WERI-Rb-1 (cell line): ENCODE results near the gene PDE3A.

Source experiments
- DNase-seq: peaks from one replicate; pipeline ENCODE4 v3.0.0-alpha.2; 2020
- H3K27ac ChIP-seq: fragments of 250-450 bp; sonication (Bioruptor Pico); 2 replicates; pipeline ENCODE4 v1.5.1; 2020; ENCODE audit warnings: mild to moderate bottlenecking, moderate library complexity
- H3K27me3 ChIP-seq: fragments of 250-450 bp; sonication (Bioruptor Pico); 2 replicates; pipeline ENCODE4 v1.5.1; 2021; ENCODE audit warnings: mild to moderate bottlenecking, low read depth, moderate library complexity; ENCODE audit not compliant: insufficient read depth, severe bottlenecking
- H3K36me3 ChIP-seq: fragments of 250-450 bp; sonication (Bioruptor Pico); 2 replicates; pipeline ENCODE4 v1.5.1; 2020; ENCODE audit warnings: mild to moderate bottlenecking, moderate library complexity
- H3K4me3 ChIP-seq: 2 replicates; pipeline ENCODE4 v1.5.1; 2011; ENCODE audit warnings: low read depth, mild to moderate bottlenecking, control low read depth, low read length
- H3K9me3 ChIP-seq: fragments of 250-450 bp; sonication (Bioruptor Pico); 2 replicates; pipeline ENCODE4 v1.5.1; 2021; ENCODE audit warnings: mild to moderate bottlenecking, moderate library complexity; ENCODE audit not compliant: severe bottlenecking
- TF ChIP-seq, protein P1 (sequence below): IDR thresholded peaks from 2 replicates; pipeline ENCODE4 v1.5.1; 2011; ENCODE audit warnings: low read depth, mild to moderate bottlenecking, control low read depth, inconsistent platforms, low read length

PDE3A gene

DNA sequence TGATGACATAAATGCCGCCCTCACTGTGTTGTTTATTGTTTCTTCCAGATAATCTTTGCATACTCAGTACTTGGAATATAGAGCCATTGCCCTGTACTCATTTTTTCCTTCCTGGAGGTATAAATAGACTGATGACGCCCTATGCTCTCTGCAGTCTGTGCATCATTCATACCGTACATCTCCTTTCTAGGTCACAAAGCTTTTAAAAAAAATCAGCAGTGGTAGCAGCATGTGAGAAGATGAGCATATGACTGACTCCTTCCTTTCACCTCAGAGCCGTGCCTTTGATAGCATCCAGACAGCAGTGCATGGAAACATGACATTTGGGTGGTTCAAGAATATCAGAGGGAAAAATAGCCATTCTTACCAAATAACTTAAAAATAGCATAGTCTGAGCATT, 77.3 kb downstream of the PDE3A start:
- H3K27me3 ChIP-seq, result no peaks in the 10 kb centered on the region
- H3K9me3 ChIP-seq, result no peaks in the 10 kb centered on the region
- H3K27ac ChIP-seq, result no peak overlapping the region
- TF ChIP-seq, protein P1, sequence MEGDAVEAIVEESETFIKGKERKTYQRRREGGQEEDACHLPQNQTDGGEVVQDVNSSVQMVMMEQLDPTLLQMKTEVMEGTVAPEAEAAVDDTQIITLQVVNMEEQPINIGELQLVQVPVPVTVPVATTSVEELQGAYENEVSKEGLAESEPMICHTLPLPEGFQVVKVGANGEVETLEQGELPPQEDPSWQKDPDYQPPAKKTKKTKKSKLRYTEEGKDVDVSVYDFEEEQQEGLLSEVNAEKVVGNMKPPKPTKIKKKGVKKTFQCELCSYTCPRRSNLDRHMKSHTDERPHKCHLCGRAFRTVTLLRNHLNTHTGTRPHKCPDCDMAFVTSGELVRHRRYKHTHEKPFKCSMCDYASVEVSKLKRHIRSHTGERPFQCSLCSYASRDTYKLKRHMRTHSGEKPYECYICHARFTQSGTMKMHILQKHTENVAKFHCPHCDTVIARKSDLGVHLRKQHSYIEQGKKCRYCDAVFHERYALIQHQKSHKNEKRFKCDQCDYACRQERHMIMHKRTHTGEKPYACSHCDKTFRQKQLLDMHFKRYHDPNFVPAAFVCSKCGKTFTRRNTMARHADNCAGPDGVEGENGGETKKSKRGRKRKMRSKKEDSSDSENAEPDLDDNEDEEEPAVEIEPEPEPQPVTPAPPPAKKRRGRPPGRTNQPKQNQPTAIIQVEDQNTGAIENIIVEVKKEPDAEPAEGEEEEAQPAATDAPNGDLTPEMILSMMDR, result no peak
- no peak overlapping the region for H3K4me3 ChIP-seq
- no peaks in the 10 kb centered on the region for H3K36me3 ChIP-seq
- no peak for DNase-seq

DNA sequence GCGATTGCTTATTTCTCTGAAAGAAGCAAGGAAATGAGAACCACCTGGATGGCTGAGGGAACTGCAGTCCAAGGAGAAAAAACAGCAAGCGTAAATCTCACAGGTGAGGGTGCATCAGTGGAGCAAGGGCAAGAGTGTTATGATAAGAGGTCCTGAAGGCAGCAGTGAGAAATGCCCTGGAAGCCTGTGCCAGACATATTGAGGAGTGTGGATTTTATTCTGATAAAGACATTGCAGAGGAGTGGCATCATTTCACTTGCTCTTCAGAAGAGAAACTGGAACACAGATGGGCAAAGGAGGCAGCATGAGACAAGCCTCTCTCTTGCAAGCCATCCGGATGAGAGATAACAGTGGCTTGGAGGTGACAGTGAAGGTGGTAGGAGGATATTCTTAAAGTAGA, 78.5 kb downstream of the PDE3A start:
- TF ChIP-seq, protein P1, result no peak
- H3K9me3 ChIP-seq, result no peaks in the 10 kb centered on the region
- no peaks in the 10 kb centered on the region for H3K36me3 ChIP-seq
- H3K27me3 ChIP-seq, result no peaks in the 10 kb centered on the region
- H3K27ac ChIP-seq, result no peak overlapping the region
- no peak for DNase-seq
- H3K4me3 ChIP-seq, result no peak overlapping the region

DNA sequence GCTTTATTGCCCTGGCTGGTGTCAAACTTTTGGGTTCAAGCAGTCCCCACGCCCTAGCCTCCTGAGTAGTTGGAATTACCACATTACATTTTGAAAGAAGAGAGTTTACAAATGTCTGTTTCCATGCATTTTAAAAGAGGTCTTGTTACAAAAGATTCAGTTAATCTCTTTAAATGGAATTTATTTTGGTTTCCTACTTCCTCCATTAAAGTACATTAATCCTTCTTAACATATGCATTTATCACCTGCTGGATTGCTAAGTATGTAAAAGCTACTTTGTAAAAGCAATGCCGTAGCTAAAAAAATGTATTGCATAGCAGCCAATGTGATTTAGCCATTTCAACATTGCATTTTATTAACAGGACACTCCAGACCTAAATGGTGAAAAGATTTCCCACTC, 80.4 kb downstream of the PDE3A start:
- TF ChIP-seq, protein P1, result no peak
- Histone ChIP-seq H3K27me3 (no peaks in the 10 kb centered on the region), H3K36me3 (no peaks in the 10 kb centered on the region), H3K4me3 (no peak overlapping the region), H3K27ac (no peak overlapping the region), H3K9me3 (no peaks in the 10 kb centered on the region)
- no peak for DNase-seq

DNA sequence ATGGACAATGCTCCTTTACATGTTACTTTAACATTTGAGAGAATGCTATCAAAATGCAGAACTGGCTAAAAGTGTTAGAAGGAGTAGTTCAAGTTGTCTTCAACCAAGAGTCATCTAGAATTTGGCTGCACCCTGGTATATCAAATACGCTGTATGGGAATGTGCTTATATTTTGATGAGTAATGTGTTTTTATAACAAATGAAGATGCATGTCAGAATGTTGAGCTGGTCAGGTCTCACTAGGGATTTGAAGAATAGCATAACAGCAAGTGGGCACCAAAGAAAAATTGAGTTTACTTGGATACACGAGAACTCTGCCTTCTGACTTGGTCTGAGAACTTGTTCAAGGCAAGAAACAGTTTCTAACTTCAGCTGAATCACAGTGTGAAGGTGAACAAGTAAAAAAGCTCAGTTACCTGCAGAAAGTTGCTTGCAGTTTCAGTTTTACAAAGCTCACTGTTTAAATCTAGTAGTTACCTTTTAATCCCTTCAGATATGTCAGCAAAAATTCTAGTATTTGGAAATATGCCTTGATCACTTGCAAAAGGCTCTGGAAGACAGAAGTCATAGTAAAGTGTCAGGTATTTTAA, 82.3 kb downstream of the PDE3A start:
- H3K27me3 ChIP-seq, result no peaks in the 10 kb centered on the region
- TF ChIP-seq, protein P1, result no peak
- no peaks in the 10 kb centered on the region for H3K9me3 ChIP-seq
- DNase-seq, result no peak
- no peaks in the 10 kb centered on the region for H3K36me3 ChIP-seq
- no peak overlapping the region for H3K4me3 ChIP-seq
- H3K27ac ChIP-seq, result no peak overlapping the region

DNA sequence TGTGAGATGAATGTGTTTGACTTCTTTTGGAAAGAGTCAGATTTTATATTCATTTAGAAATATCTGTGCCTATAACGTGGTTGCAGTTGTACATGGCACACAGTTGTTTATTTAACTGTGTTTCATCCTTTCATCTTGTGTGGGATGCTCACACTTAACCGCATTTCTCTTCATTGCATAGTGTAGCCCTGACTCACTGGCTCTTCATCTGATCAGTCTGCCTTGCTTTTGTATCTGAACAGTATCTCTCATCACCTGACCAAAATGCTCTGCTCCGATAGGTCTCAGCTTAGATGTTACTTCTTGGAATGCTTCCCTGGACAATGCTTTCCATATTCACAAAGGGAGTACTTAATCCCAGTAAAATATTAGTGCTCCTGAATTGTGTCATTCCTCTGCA, 83.4 kb downstream of the PDE3A start:
- H3K27me3 ChIP-seq, result no peaks in the 10 kb centered on the region
- no peaks in the 10 kb centered on the region for H3K36me3 ChIP-seq
- H3K27ac ChIP-seq, result no peak overlapping the region
- H3K4me3 ChIP-seq, result no peak overlapping the region
- H3K9me3 ChIP-seq, result no peaks in the 10 kb centered on the region
- no peak for DNase-seq
- TF ChIP-seq, protein P1, result no peak

DNA sequence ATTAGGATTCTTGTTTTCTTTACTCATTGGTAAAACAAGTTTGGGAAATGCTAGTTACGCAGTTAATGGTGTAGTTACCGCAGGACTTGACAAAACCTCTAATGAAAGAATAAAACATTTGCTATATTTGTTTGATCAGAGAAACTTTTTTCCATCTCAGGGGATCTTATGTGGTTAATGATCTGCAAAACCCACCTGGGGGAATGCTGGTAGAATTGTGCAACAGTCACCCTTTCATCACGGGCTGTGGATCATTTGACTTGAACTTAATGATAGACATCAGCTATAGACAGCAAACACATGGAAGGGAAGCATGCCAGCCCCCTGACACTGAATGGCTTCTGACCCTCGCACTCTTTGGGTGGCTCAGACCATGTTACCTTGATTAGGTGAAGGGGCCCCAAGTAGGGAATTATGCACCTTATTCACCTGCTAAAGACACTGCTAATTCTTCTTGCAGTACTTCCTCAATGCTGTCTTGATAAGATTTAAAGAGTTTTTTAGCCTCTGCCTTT, 84.2 kb downstream of the PDE3A start:
- H3K27ac ChIP-seq, result no peak overlapping the region
- TF ChIP-seq, protein P1, result no peak
- H3K36me3 ChIP-seq, result no peaks in the 10 kb centered on the region
- H3K27me3 ChIP-seq, result no peaks in the 10 kb centered on the region
- DNase-seq, result no peak
- H3K4me3 ChIP-seq, result no peak overlapping the region
- no peaks in the 10 kb centered on the region for H3K9me3 ChIP-seq
